OCI-LY1 (cell line): ENCODE results near the gene DYNLT2.

Source experiments
- CTCF ChIP-seq: fragments of 200-600 bp; sonication (generic), shearing (Covaris generic); IDR thresholded peaks from 2 replicates; pipeline ENCODE4 v1.5.1; 2017; ENCODE audit warnings: mild to moderate bottlenecking, antibody characterized with exemption, low read length, moderate library complexity, mixed read lengths
- EZH2 ChIP-seq: fragments of 200-600 bp; sonication (generic), shearing (Covaris generic); IDR thresholded peaks from 2 replicates; pipeline ENCODE4 v1.8.0; 2017; ENCODE audit warnings: borderline replicate concordance, mixed run types, mild to moderate bottlenecking, antibody characterized with exemption, low read length, moderate library complexity, mixed read lengths

DNA sequence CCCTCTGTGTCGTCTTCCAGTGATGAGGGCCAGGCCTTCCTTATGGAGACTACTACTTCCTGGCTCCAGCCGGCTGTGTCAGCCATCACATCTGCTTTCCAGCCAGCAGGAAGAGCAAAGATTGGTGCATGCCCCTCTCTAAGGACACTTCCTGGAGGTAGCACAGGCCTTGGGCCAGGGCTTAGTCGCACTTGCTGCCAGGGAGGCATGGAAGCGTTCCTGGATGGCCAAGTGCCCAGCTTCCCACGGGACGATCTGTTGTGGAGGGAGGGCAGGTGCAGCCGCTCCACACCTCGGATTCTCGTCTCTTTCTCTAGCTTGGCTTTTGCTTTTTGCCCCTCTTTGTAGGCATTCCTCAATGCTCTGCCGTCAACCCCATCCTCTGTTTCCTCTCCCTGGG is 11.9 kb upstream of the DYNLT2 start:
- no peak for TF ChIP-seq EZH2
- TF ChIP-seq CTCF: no peak
